Activated naive CD8-positive, alpha-beta T cell (primary cell): ENCODE results near the gene ADM.

Source experiments
- H3K27ac Mint-ChIP-seq: one replicate; pipeline ENCODE4 v1.8.0; 2021; ENCODE audit warnings: mixed read lengths
- H3K27me3 Mint-ChIP-seq: one replicate; pipeline ENCODE4 v1.8.0; 2021; ENCODE audit warnings: mixed read lengths
- H3K36me3 Mint-ChIP-seq: one replicate; pipeline ENCODE4 v1.8.0; 2021; ENCODE audit warnings: mixed read lengths
- H3K4me1 Mint-ChIP-seq: one replicate; pipeline ENCODE4 v1.8.0; 2021; ENCODE audit warnings: low read depth, mixed read lengths
- H3K4me3 Mint-ChIP-seq: one replicate; pipeline ENCODE4 v1.8.0; 2021; ENCODE audit warnings: mild to moderate bottlenecking, mixed read lengths
- H3K9me3 Mint-ChIP-seq: one replicate; pipeline ENCODE4 v1.8.0; 2021; ENCODE audit warnings: low read depth, mixed read lengths

The ADM gene

GRCh38 chr11:10285148-10285802 is 19.6 kb upstream of the ADM start:
- Mint-ChIP-seq H3K27me3 (peaks cover 5% of the 10 kb centered on the region), H3K4me3 (no peak overlapping the region), H3K9me3 (no peaks in the 10 kb centered on the region), H3K36me3 (peaks cover 7% of the 10 kb centered on the region), H3K4me1 (peaks cover 3% of the 10 kb centered on the region), H3K27ac (no peak overlapping the region)

DNA sequence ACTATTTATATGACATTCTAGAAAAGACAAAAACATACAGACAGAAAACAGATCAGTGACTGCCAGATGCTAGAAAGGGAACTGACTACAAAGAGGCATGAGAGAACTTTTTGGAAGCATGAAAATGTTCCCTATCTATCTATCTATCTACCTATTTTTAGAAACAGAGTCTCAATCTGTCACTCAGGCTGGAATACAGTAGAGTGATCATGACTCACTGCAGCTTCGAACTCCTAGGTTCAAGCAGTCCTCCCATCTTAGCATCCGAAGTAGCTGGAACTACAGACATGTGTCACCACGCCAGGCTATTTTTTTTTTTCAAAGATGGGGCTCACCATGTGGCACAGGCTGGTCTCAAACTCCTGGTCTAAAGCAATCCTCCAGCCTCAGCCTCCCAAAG is 17.7 kb upstream of the ADM start:
- H3K27me3 Mint-ChIP-seq = peaks cover 5% of the 10 kb centered on the region
- H3K36me3 Mint-ChIP-seq = peaks cover 8% of the 10 kb centered on the region
- peaks cover 10% of the 10 kb centered on the region for H3K4me1 Mint-ChIP-seq
- no peak overlapping the region for H3K4me3 Mint-ChIP-seq
- no peak overlapping the region for H3K27ac Mint-ChIP-seq
- H3K9me3 Mint-ChIP-seq = no peaks in the 10 kb centered on the region

GRCh38 chr11:10287766-10288715 is 16.8 kb upstream of the ADM start:
- H3K36me3 Mint-ChIP-seq = peaks cover 8% of the 10 kb centered on the region
- peaks cover 14% of the 10 kb centered on the region for H3K4me1 Mint-ChIP-seq
- peaks cover 5% of the 10 kb centered on the region for H3K27me3 Mint-ChIP-seq
- no peak overlapping the region for H3K4me3 Mint-ChIP-seq
- no peaks in the 10 kb centered on the region for H3K9me3 Mint-ChIP-seq
- H3K27ac Mint-ChIP-seq = no peak overlapping the region

DNA sequence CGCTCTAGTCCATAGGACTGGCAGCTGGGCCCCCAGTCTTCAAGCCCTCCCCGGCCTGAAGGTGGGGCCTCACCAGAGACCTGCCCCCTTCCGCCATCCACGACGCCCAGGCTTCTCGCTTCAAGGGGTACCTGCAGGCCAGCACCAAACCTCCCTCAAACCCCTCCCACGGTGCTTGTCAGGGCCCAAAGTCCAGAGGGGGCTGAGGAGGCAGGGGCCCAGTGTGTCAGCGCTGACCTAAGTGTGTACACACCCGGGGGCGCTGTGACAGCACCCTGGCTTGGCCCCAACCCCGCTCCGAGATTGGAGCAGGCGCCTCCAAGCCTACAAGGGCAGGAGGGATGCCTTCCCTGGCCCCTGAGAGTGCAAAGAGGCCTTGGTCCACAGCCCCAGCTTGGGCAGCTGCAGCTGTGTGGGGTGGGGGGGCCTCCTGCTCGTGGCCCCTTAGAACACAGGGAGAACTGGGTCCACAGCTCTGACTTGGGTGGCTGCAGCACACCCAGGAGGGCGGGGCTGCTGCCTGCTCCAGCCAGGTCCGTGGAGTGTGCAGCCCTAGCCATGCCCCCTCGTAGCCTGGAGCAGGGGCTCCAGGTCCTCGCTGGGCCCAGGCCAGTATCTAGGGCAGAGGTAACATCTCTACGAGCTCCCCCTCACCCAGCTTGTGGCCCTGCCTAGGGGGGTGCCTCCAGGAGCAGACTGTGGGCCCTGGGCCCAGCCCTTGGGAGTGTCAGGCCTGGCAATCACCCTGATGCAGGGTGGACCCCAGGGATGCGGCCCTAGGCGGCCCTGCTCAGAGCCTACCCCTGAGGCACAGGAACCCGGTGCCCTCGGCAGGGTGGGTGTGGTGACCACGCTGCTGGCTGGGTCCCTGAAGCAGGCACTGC is 15.8 kb upstream of the ADM start:
- Mint-ChIP-seq H3K4me1 (peaks cover 16% of the 10 kb centered on the region), H3K9me3 (no peaks in the 10 kb centered on the region), H3K36me3 (peaks cover 8% of the 10 kb centered on the region), H3K27ac (no peak overlapping the region), H3K4me3 (no peak overlapping the region), H3K27me3 (peaks cover 5% of the 10 kb centered on the region)

DNA sequence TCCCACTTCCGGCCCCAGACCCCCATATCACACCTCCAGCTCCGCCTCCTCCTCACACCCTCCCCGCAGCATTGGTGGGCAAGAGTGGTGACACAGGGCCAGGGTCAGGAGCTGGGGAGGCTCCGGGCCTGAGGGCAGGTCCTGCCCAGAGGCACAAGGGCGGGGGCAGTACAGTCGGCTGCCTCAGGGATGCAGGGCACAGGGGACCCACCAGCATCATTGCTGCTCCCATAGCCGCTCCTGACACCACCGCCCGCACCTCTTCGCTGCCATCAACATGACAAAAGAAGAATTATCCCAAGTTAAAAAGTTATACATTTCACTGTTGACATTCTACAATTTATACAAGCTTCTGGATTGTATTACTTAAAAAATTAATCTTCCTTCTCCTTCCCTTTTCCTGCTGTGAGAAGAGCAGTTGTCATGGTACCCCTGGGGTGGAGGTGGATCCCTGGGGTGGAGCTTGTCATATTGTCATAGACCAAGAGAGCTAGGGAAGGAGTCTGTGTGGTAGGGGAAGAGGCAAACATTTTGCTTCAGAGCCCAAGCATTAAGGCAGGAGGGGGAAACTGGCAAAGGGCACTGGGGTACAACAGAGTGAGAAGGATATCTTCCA is 15.0 kb upstream of the ADM start:
- no peaks in the 10 kb centered on the region for H3K9me3 Mint-ChIP-seq
- H3K27me3 Mint-ChIP-seq = peaks cover 6% of the 10 kb centered on the region
- H3K4me1 Mint-ChIP-seq = peaks cover 18% of the 10 kb centered on the region
- H3K27ac Mint-ChIP-seq = no peak overlapping the region
- peaks cover 8% of the 10 kb centered on the region for H3K36me3 Mint-ChIP-seq
- no peak overlapping the region for H3K4me3 Mint-ChIP-seq

DNA sequence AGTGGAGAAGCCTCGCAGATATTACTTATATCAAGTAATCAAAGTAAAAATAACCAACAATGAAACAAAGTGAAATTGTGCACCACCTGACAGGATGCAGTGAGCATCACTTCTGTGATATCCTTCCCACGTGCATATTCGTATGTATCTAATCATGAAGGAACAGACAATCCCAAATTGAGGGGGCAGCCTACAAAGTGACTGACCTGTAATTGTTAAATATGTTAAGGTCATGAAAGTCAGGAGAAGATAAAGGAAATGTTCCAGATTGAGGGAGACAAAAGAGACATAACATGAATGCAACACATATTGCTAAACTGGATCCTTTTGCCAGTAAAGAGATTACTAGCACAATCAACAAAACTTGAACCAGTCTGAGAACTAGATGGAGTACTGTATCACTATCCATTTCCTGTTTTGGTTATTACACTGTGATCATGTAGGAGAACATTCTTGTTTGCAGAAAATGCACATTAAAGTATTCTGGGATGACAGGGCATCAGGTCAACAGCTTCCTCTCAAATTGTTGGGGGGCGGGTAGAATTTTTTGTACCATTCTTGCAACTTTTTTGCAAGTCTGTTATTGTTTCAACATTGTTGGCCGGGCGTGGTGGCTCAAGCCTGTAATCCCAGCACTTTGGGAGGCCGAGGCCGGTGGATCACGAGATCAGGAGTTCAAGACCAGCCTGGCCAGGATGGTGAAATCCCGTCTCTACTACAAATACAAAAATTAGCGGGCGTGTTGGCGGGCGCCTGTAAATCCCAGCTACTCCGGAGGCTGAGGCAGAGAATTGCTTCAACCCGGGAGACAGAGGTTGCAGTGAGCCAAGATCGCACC is 12.9 kb upstream of the ADM start:
- Mint-ChIP-seq H3K27me3 (peaks cover 21% of the 10 kb centered on the region), H3K4me1 (peaks cover 28% of the 10 kb centered on the region), H3K9me3 (no peaks in the 10 kb centered on the region), H3K36me3 (peaks cover 7% of the 10 kb centered on the region), H3K4me3 (peak overlapping the region; percentile 69), H3K27ac (no peak overlapping the region)

DNA sequence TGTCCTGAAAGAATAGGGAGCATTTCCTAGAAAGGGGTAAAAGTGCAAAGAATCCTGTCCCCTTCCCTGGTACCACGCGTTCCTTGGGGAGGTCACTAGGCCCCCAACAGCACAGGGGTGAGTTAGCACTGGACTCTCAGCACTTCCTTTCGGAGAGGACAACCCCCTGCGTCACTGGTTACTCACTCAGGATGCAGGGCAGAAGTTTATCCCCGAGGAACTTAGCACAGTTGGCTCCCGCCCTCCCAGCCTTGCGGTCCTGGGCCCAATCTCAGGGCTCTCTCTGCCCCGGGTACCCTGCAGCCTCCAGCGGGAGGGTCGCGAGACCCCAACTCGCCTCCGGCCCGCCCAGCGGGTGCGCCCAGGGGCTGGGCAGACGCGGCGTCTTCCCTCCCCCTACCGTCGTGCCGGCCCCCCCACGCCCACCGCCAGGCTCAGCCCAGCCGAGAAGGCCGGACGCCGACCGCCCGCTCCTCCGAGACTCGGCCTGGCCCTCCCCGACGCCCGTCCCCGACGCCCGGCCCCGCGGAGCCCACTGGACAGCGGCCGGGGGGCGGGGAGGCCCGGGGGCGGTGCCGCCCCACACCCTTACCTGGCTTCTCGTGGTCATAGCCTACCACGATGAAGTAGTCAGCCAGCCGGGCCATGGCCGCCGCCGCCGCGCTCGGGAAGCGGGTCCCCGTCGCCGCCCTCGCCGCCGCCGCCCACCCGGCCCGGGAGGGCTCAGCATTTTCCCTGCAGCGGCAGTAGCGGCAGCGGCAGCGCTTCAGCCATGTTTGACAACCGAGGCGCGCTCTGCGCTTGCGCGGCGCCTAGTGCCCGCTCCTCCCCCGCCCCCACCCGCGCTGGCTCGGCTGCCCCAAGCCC is 11.2 kb upstream of the ADM start, which contains the start of gene SBF2:
Gene SBF2, minus strand, starts transcription at position 797 of the 867 bp plus-strand sequence. Its CDS starts 150 bp downstream, at position 647.
- Mint-ChIP-seq H3K4me1 (peaks cover 36% of the 10 kb centered on the region), H3K36me3 (peaks cover 5% of the 10 kb centered on the region), H3K9me3 (no peaks in the 10 kb centered on the region), H3K27ac (peak within 1 kb of the TSS; percentile 30), H3K27me3 (peaks cover 21% of the 10 kb centered on the region), H3K4me3 (peak within 1 kb of the TSS; percentile 88)

DNA sequence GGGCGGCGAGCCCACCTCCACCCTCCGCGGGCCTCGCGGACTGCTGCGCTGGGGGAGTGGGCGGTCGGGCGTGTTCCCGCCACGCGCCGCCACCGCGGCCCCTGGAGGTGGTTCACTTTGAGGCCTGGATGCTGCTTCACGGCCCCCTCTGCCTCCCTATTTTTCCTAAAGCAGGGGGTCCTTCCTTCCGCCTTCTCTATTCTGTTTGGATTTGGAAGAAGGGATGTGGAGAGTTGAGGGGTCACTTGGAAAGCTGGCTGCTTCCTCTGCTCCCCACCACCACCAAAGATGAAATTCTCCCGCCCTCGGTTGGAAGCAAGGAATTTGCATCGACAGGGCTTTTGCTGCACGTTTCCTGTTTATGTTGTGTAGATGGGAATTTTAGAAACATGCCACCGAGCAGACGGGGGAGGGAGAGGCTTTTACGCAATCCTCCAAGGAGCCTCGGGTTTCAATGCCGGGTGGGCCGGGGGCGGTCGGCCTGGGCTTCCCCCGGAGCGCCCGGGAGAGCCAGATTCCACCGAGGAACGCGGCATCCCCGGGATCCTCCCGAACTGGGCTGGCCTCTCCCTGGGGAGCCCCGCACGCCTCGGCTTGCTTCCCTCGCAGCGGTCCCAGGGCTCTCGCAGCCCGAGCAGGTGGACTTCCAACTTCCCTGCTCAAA is 10.5 kb upstream of the ADM start:
- peaks cover 39% of the 10 kb centered on the region for H3K4me1 Mint-ChIP-seq
- H3K9me3 Mint-ChIP-seq = no peaks in the 10 kb centered on the region
- H3K36me3 Mint-ChIP-seq = peaks cover 5% of the 10 kb centered on the region
- peak overlapping the region; percentile 30 for H3K27ac Mint-ChIP-seq
- H3K4me3 Mint-ChIP-seq = peak overlapping the region; percentile 88
- H3K27me3 Mint-ChIP-seq = peaks cover 21% of the 10 kb centered on the region

DNA sequence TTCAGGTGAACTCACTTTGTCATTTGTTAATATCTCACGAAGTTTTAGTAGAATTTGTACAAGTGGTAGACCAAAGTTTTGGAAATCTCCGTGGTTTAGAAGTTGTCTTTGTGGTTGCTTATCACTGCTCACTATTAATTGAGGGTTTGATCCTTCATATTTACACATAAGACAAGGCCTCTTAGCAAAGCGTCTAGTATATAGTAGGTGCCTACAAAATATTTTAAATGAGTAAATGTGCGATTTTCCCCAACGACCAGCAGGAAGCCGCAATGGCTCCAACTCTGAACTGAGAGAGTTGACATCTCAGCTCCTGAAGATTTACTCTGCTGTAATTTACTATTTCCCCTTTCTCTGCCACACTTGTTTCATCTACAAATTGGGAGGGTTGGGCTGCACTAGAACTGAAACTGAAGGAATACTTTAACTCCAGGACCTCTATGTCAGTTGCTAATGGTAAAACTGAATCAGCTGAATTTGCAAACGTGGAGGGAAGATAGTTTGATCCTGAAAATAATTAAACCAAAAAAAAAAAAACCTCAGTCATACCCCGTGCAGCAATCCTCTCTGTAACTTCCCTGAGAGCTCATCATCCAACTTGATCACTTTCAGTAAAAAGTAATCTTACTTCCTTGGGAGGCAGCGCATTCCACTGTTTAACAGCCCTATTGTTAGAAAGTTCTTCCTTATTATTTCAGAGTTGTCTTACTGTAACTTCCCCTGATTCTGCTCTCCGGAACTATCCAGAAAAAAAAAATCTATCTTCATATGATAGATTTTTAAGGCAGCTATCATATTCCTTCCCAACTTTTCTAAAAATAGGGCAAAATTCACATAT is 9.6 kb upstream of the ADM start:
- H3K4me1 Mint-ChIP-seq = peaks cover 44% of the 10 kb centered on the region
- peak overlapping the region; percentile 88 for H3K4me3 Mint-ChIP-seq
- H3K27ac Mint-ChIP-seq = peak overlapping the region; percentile 30
- peaks cover 1% of the 10 kb centered on the region for H3K36me3 Mint-ChIP-seq
- H3K9me3 Mint-ChIP-seq = no peaks in the 10 kb centered on the region
- H3K27me3 Mint-ChIP-seq = peaks cover 21% of the 10 kb centered on the region

DNA sequence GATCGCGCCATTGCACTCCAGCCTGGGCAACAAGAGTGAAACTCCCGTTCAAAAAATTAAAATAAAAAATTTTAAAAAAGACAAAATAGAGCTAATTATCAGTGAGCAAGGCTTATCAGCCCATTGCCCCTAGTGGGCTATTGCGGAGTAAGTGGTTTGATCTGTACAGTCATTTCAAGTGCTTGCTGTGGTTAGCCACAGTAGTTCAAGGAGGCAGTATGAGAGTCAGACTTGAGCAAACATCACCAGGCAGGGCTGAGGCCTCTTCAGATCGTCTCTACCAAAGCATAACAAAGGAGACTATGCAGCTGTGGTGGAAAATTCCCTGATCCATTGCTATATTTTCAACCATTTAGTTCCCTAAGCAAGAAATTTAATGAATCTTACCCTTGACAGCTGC is 6.5 kb upstream of the ADM start:
- no peak overlapping the region for H3K4me3 Mint-ChIP-seq
- H3K36me3 Mint-ChIP-seq = no peaks in the 10 kb centered on the region
- H3K27me3 Mint-ChIP-seq = peaks cover 23% of the 10 kb centered on the region
- no peaks in the 10 kb centered on the region for H3K9me3 Mint-ChIP-seq
- H3K27ac Mint-ChIP-seq = no peak overlapping the region
- H3K4me1 Mint-ChIP-seq = peaks cover 39% of the 10 kb centered on the region

DNA sequence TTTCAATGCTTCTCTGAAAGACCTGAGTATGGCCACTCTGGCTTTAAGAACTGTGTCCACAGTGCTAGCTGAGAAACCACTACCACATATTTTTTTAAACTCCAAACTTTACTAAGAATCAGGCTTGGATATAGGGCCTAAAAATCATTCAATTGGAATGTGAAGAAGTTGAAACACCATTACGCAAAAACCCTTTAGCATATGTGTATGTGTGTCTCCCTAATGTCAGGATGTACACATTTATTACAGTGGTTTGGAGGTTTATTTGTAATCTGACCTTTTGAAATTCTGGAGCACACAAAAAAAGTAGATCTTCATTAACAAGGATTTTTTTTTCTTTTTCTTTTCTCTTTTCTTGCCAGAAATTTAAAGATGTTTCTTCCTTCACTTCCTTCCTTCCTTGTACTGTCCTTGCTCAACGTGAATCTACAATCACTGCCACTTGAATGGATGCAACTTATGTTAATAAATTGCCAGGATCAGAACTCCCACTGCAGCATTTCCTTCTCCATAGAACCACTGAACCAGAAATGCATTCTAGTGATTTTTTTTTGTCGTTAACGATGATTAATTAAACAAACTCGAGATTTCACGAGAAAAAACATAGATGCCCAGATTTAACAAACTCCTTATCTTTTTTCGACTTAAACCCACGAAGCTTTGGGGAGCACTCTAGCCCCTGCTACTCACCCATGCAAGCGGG is 3.1 kb upstream of the ADM start:
- no peaks in the 10 kb centered on the region for H3K9me3 Mint-ChIP-seq
- H3K36me3 Mint-ChIP-seq = no peaks in the 10 kb centered on the region
- H3K27ac Mint-ChIP-seq = no peak overlapping the region
- H3K4me3 Mint-ChIP-seq = peak overlapping the region; percentile 96
- peaks cover 9% of the 10 kb centered on the region for H3K27me3 Mint-ChIP-seq
- H3K4me1 Mint-ChIP-seq = peaks cover 47% of the 10 kb centered on the region
